HT1080 (cell line): ENCODE measurements around the gene ZNF831. TPM values are rescaled to one million over a fixed set of nuclear protein-coding genes. Genes with fewer than 3 reads are reported as not detected.

Experiments used
- DNase-seq: peaks from one replicate; pipeline ENCODE4 v3.0.0-alpha.2; 2015; ENCODE audit warnings: low read depth
- total RNA-seq: library from RNA; depleted of rRNA; stranded (reverse); fragments of >200 nt; shearing (Covaris generic); gene quantifications from 2 replicates; pipeline ENCODE4 v1.2.3, GENCODE V29; 2014

Gene ZNF831
- total RNA-seq, 1 experiment from 2014 or later = not detected

GRCh38 chr20:59139998-59140397 lies 23.6 kb upstream of the ZNF831 start:
- DNase-seq = no peak

GRCh38 chr20:59141818-59142581 lies 21.6 kb upstream of the ZNF831 start:
- DNase-seq = peak; percentile 11

GRCh38 chr20:59143326-59143725 lies 20.3 kb upstream of the ZNF831 start:
- DNase-seq = no peak

GRCh38 chr20:59144179-59144830 lies 19.3 kb upstream of the ZNF831 start:
- no peak for DNase-seq

GRCh38 chr20:59144831-59145196 lies 18.8 kb upstream of the ZNF831 start:
- DNase-seq = no peak

GRCh38 chr20:59145247-59145923 lies 18.2 kb upstream of the ZNF831 start:
- no peak for DNase-seq

- no peak for DNase-seq
Observed at GRCh38 chr20:59145924-59146779, 17.5 kb upstream of the ZNF831 start.

- no peak for DNase-seq
Observed at GRCh38 chr20:59146780-59147565, 16.6 kb upstream of the ZNF831 start.

GRCh38 chr20:59147586-59147985 lies 16.0 kb upstream of the ZNF831 start:
- DNase-seq = no peak

GRCh38 chr20:59148701-59149493 lies 14.7 kb upstream of the ZNF831 start:
- DNase-seq = no peak

GRCh38 chr20:59149678-59150504 lies 13.7 kb upstream of the ZNF831 start:
- no peak for DNase-seq

GRCh38 chr20:59150821-59151251 lies 12.8 kb upstream of the ZNF831 start:
- DNase-seq = no peak

- DNase-seq = no peak
Observed at GRCh38 chr20:59151391-59151790, 12.2 kb upstream of the ZNF831 start.

- DNase-seq = no peak
Observed at GRCh38 chr20:59151820-59152219, 11.8 kb upstream of the ZNF831 start.

GRCh38 chr20:59152559-59153354 lies 10.9 kb upstream of the ZNF831 start:
- DNase-seq = no peak

- no peak for DNase-seq
Observed at GRCh38 chr20:59153355-59153681, 10.3 kb upstream of the ZNF831 start.

GRCh38 chr20:59153832-59154231 lies 9.8 kb upstream of the ZNF831 start:
- DNase-seq = no peak

GRCh38 chr20:59154317-59155013 lies 9.2 kb upstream of the ZNF831 start:
- DNase-seq = no peak
